Measurements from ENCODE around the gene MTARC2.

GRCh38 chr1:220791285-220791684, 43.2 kb downstream of the MTARC2 start:
- TF ChIP-seq CTCF (IDR thresholded peaks at IDR 0.05) = no peak
- TF ChIP-seq POLR2A (IDR thresholded peaks at IDR 0.05) = no peak

Measured in esophagus squamous epithelium (tissue), 4 donors.